Astrocyte (in vitro differentiated cells and primary cell): ENCODE results near the gene PFDN1.

Experiments used
- CTCF ChIP-seq: IDR thresholded peaks from 2 replicates; pipeline ENCODE4 v1.5.1; 2011; ENCODE audit warnings: low read depth, mild to moderate bottlenecking, inconsistent platforms, low read length, moderate library complexity; ENCODE audit not compliant: insufficient read depth
- EZH2 ChIP-seq: IDR thresholded peaks from 2 replicates; pipeline ENCODE4 v1.6.1; 2012; ENCODE audit warnings: mild to moderate bottlenecking, low read length, inconsistent platforms; ENCODE audit not compliant: insufficient read depth

GRCh38 chr5:140205216-140205615 is 97.7 kb downstream of the PFDN1 start:
- TF ChIP-seq CTCF: no peak
- TF ChIP-seq EZH2: no peak
